ENCODE data around the gene LSM14B. TPM values are rescaled to one million over a fixed set of nuclear protein-coding genes. Genes with fewer than 3 reads are reported as not detected.

The LSM14B gene
- total RNA-seq, 1 donor from 2014 or later = 25.0 TPM

GRCh38 chr20:62183426-62184142, 61.3 kb downstream of the LSM14B start:
- DNase-seq (ENCODE audit: low read depth in 2 of 2) = peak; percentile 37 to 52

Other genes starting within 250 kb of the LSM14B start
- gene TAF4, start 56.6 kb upstream of the LSM14B start, total RNA-seq = 1.3 and 2.6 TPM in 2 replicates
- 293 and 309 TPM in 2 replicates for gene PSMA7, start 20.9 kb downstream of the LSM14B start, total RNA-seq
- 6.8 and 8.1 TPM in 2 replicates for gene SS18L1, start 21.3 kb downstream of the LSM14B start, total RNA-seq
- 7.4 and 10.9 TPM in 2 replicates for gene MTG2, start 60.6 kb downstream of the LSM14B start, total RNA-seq
- not detected in 2 replicates for gene HRH3, start 97.8 kb downstream of the LSM14B start, total RNA-seq
- gene OSBPL2, start 116.0 kb downstream of the LSM14B start, total RNA-seq = 18.7 and 34.9 TPM in 2 replicates
- gene ADRM1, start 180.5 kb downstream of the LSM14B start, total RNA-seq = 69.4 and 77.6 TPM in 2 replicates
- gene LAMA5, start 244.8 kb downstream of the LSM14B start, total RNA-seq = 5.4 and 14.2 TPM in 2 replicates